Spleen (tissue), 11 donors: Measurements from ENCODE around the gene ATP1A1. TPM values are rescaled to one million over a fixed set of nuclear protein-coding genes. Genes with fewer than 3 reads are reported as not detected.

Experiments used
- DNase-seq: peaks from one replicate; pipeline ENCODE4 v3.0.0-alpha.2; 2020
- H3K27ac ChIP-seq, 8 donors: fragments of 200-600 bp; sonication (generic) in 7 of 8; 1 replicate in 4 of 8; 2 replicates in 4 of 8; pipeline versions ENCODE4 v1.5.0 to v1.8.0; 2016 to 2021; ENCODE audit warnings: inconsistent platforms in 4 of 8, mild to moderate bottlenecking in 4 of 8, moderate library complexity in 1 of 8
- H3K27me3 ChIP-seq, 7 donors: fragments of 200-600 bp; sonication (generic) in 6 of 7; replicated peaks in 1 of 7; 1 replicate in 4 of 7; 2 replicates in 3 of 7; pipeline versions ENCODE4 v1.5.0 to v1.8.0; 2016 to 2021; ENCODE audit warnings: inconsistent platforms in 3 of 7, mild to moderate bottlenecking in 1 of 7
- H3K36me3 ChIP-seq, 6 donors: fragments of 200-600 bp; sonication (generic) in 5 of 6; 1 replicate in 4 of 6; 2 replicates in 2 of 6; pipeline versions ENCODE4 v1.5.0 to v1.8.0; 2016 to 2021; ENCODE audit warnings: inconsistent platforms in 2 of 6
- H3K4me1 ChIP-seq, 6 donors: fragments of 200-600 bp; sonication (generic) in 5 of 6; 1 replicate in 3 of 6; 2 replicates in 3 of 6; pipeline versions ENCODE4 v1.5.0 to v1.8.0; 2016 to 2021; ENCODE audit warnings: inconsistent platforms in 3 of 6
- H3K4me3 ChIP-seq, 8 donors: fragments of 200-600 bp; sonication (generic) in 7 of 8; 1 replicate in 4 of 8; 2 replicates in 4 of 8; pipeline versions ENCODE4 v1.5.0 to v1.8.0; 2016 to 2021; ENCODE audit warnings: inconsistent platforms in 4 of 8, mild to moderate bottlenecking in 4 of 8, moderate library complexity in 2 of 8
- H3K9me3 ChIP-seq, 8 donors: fragments of 200-600 bp; sonication (generic) in 7 of 8; 1 replicate in 4 of 8; 2 replicates in 4 of 8; pipeline versions ENCODE4 v1.5.0 to v1.8.0; 2016 to 2021; ENCODE audit warnings: inconsistent platforms in 4 of 8
- CTCF ChIP-seq, 11 experiments: fragments of 200-600 bp in 7 of 11; fragments of 450-650 bp in 4 of 11; sonication (generic) in 4 of 11; IDR thresholded peaks in 8 of 11; conservative IDR thresholded peaks in 3 of 11; 1 replicate in 7 of 11; 2 replicates in 4 of 11; pipeline versions ENCODE4 v1.4.0 to v1.8.0; 2016 to 2021; ENCODE audit warnings: antibody characterized with exemption in 11 of 11, inconsistent platforms in 4 of 11, mild to moderate bottlenecking in 1 of 11
- POLR2A ChIP-seq, 3 donors: fragments of 450-650 bp; IDR thresholded peaks; one replicate each; pipeline ENCODE4 v1.5.1; 2017; ENCODE audit warnings: antibody characterized with exemption in 3 of 3, mild to moderate bottlenecking in 1 of 3
- POLR2AphosphoS5 ChIP-seq, 3 donors: sonication (generic); formaldehyde crosslinking; IDR thresholded peaks; one replicate each; pipeline ENCODE4 v1.5.1; 2017; ENCODE audit warnings: antibody characterized with exemption in 3 of 3
- WGBS, 5 donors: extraction: QIAGEN DNeasy Blood & Tissue Kit in 3 of 5; methylation state at CpG; one replicate each; pipeline versions ENCODE4 v1.1.5 to v1.1.7; 2013 to 2018; 5-methylcytosine and 5-hydroxymethylcytosine counted together
- intact Hi-C: fragments of 100-400 bp; cut with DNase I; formaldehyde crosslinking; loops from one replicate; pipeline ENCODE4 v1.15.0; 2023; ENCODE audit warnings: low total_unique reads
- polyA plus RNA-seq, 3 donors: library from polyadenylated mRNA; stranded (reverse); fragments of 200-250 nt; gene quantifications; one replicate each; pipeline ENCODE4 v1.2.1, GENCODE V29; 2013
- total RNA-seq, 7 donors: library from RNA; depleted of rRNA in 3 of 7; stranded (reverse); fragments of >200 nt in 3 of 7; fragmentation: NEBNext Ultra II Directional in 4 of 7; extraction: Animal tissue kit (Norgen Biotek cat#: 25700) in 4 of 7; gene quantifications; one replicate each; pipeline versions ENCODE4 v1.1.0 to v1.2.1, GENCODE V29; 2016 to 2021
- donor health status: healthy with polysubstance abuse.
- donor health status: DM: no; HTN: no; CAD: no; lungs with moderate emphysema.
- donor health status: DM: no; HTN: no; CAD: no.
- donor health status: Bipolar disorder and iron deficiency.
- donor health status: healthy.
- donor health status: DM: no; HTN: no; CAD: no.
- donor health status: DM: yes; HTN: yes; CAD: no.

The ATP1A1 gene
- total and polyA plus RNA-seq, 10 donors: 34.5 to 209 (median 130) TPM

DNA sequence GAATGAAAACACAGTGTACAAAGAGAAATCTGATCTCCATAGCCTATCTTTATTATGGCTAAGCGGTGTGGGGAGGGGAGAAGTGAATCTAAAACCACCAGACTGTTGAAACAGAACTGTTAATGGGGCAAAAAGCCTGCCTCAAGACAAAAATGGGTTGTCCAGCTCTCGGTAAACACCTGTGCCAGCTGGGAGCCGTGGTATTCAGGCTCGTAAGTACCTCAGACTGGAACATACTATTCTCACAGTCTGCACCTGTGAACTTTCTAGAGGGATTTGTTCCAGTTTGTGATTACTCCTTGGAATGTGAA is 42.7 kb upstream of the ATP1A1 start:
- 61 to 84% (median 81%) methylated on average over 4 of the region's 4 CpGs for WGBS, 5 donors
- no peak for DNase-seq
- Histone ChIP-seq H3K27ac (no peak overlapping the region), H3K4me3 (no peak overlapping the region), H3K4me1 (peaks cover 0 to 17% (median 6%) of the 10 kb centered on the region in 6 donors), H3K27me3 (no peaks in the 10 kb centered on the region), H3K9me3 (no peaks in the 10 kb centered on the region), H3K36me3 (no peaks in the 10 kb centered on the region)
- TF ChIP-seq POLR2AphosphoS5 (IDR thresholded peaks at IDR 0.05) (no peak), POLR2A (IDR thresholded peaks at IDR 0.05) (no peak), CTCF (IDR thresholded peaks at IDR 0.05 in 8 of 11, conservative IDR thresholded peaks at IDR 0.05 in 3 of 11) (no peak)
- intact Hi-C loops: no loop called here

DNA sequence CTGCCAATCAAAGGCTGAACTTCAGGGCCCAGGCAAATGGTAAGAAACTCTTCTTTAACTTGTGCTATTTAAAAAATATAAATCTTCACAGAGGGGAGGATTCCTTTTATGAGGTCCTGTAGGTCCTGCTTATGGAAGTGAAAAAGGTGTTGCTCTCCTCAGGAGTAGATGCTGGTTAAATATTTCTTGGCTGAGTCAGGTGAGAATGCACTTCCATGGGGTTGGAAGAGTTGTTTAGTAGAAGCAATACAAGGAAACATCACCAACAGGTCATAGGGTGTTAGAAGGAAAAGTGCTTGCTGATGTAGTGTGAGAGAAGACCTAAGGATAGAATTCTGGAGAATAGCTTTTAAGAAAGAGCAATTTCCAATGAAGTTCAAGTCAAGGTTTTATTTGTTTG is 42.2 kb upstream of the ATP1A1 start:
- intact Hi-C loops: no loop called here
- Histone ChIP-seq H3K27me3 (no peaks in the 10 kb centered on the region), H3K27ac (no peak overlapping the region)

GRCh38 chr1:116331523-116331922 is 41.5 kb upstream of the ATP1A1 start:
- no peak for TF ChIP-seq CTCF (IDR thresholded peaks at IDR 0.05 in 8 of 11, conservative IDR thresholded peaks at IDR 0.05 in 3 of 11)
- TF ChIP-seq POLR2A (IDR thresholded peaks at IDR 0.05): no peak
- TF ChIP-seq POLR2AphosphoS5 (IDR thresholded peaks at IDR 0.05): no peak
- intact Hi-C loops: no loop called here
- Histone ChIP-seq H3K27ac (no peak overlapping the region), H3K27me3 (no peaks in the 10 kb centered on the region), H3K9me3 (no peaks in the 10 kb centered on the region), H3K4me3 (no peak overlapping the region), H3K4me1 (peaks cover 0 to 5% (median 0%) of the 10 kb centered on the region in 6 donors), H3K36me3 (no peaks in the 10 kb centered on the region)
- DNase-seq: no peak
- WGBS, 5 donors: 74 to 89% (median 84%) methylated on average over 3 of the region's 3 CpGs

More for the DNA sequence above, 42.2 kb upstream of the ATP1A1 start:
- Histone ChIP-seq H3K9me3 (no peaks in the 10 kb centered on the region), H3K4me3 (no peak overlapping the region), H3K36me3 (no peaks in the 10 kb centered on the region), H3K4me1 (peaks cover 0 to 12% (median under 1%) of the 10 kb centered on the region in 6 donors)
- DNase-seq: no peak
- no peak for TF ChIP-seq CTCF (IDR thresholded peaks at IDR 0.05 in 8 of 11, conservative IDR thresholded peaks at IDR 0.05 in 3 of 11)

GRCh38 chr1:116332451-116332850 is 40.6 kb upstream of the ATP1A1 start:
- no peak overlapping the region for H3K27ac ChIP-seq
- intact Hi-C loops: no loop called here
- H3K9me3 ChIP-seq: no peaks in the 10 kb centered on the region
- TF ChIP-seq CTCF (IDR thresholded peaks at IDR 0.05 in 8 of 11, conservative IDR thresholded peaks at IDR 0.05 in 3 of 11) (no peak), POLR2AphosphoS5 (IDR thresholded peaks at IDR 0.05) (no peak), POLR2A (IDR thresholded peaks at IDR 0.05) (no peak)
- WGBS, 5 donors: 75 to 89% (median 81%) methylated on average over 3 of the region's 3 CpGs
- peaks cover 0 to 5% (median 0%) of the 10 kb centered on the region in 6 donors for H3K4me1 ChIP-seq
- no peaks in the 10 kb centered on the region for H3K36me3 ChIP-seq
- DNase-seq: no peak
- no peaks in the 10 kb centered on the region for H3K27me3 ChIP-seq
- H3K4me3 ChIP-seq: no peak overlapping the region
